GM18498 (cell line): Measurements from ENCODE around the gene HOXA3.

Experiments used
- ATAC-seq: cut with Tn5 transposase; IDR thresholded peaks from one replicate; pipeline ENCODE4 v1.9.1; 2021; ENCODE audit warnings: mild to moderate bottlenecking, moderate library complexity; ENCODE audit not compliant: unreplicated experiment

HOXA3 gene

DNA sequence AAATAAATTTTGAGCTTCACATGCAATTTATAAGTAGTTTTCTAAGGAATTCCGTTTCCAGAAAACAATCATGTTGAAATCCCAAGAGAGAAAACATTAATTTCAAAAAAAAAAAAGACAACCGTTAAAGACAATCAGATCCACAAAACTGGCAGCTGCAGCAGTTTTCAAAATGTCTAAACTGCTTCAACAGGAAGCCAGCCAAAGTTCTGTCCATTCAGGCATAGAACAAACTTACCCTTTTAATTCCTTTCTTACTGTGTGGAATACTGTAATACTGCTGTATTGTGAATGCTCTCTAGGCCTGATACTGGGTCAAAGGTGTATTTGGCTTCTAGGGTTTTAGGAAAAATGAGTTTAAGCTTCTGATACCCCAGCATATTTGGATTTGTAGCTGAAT is 88.2 kb downstream of the HOXA3 start:
- no peak for ATAC-seq

- ATAC-seq, result no peak
These were observed 89.4 kb downstream of the HOXA3 start for GRCh38 chr7:27062946-27063345.
